Measurements from ENCODE around the gene SF3A1. TPM values are rescaled to one million over a fixed set of nuclear protein-coding genes. Genes with fewer than 3 reads are reported as not detected.
A peak's percentile ranks its signal among the peaks of the same experiment; 100 is the strongest.

SF3A1 gene
- total RNA-seq, 1 donor from 2014 or later, result 139 TPM

DNA sequence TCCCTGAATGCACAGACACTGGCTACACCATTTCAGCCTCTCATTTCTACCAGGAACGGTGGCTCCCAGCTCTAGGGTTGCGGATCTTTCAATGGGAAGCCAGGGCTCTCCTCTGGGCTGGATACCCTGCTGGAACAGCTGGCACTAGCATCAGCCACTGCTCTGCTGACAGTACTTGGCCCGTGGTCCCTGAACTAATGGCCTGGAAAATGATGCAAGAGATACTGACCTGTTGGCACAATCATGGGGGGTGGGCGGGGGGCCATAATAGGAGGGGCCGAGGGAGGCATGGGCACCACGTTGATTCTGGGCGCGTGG is 19.3 kb downstream of the SF3A1 start:
- H3K4me2 ChIP-seq (ENCODE audit: low read length), result no peak overlapping the region
- peaks cover 41% of the 10 kb centered on the region for H4K20me1 ChIP-seq (ENCODE audit: insufficient read depth, low read length)
- H3K27ac ChIP-seq (ENCODE audit: low read depth, low read length), result no peak overlapping the region
- H3K4me3 ChIP-seq (ENCODE audit: insufficient read depth, low read depth, low read length), result no peak overlapping the region
- Mint-ChIP-seq H3K27ac (ENCODE audit: unreplicated experiment) (peak overlapping the region; percentile 7), H3K9me3 (ENCODE audit: unreplicated experiment) (no peaks in the 10 kb centered on the region), H3K36me3 (ENCODE audit: low read depth, unreplicated experiment) (peaks cover 54% of the 10 kb centered on the region), H3K4me1 (ENCODE audit: low read depth, unreplicated experiment) (no peaks in the 10 kb centered on the region), H3K27me3 (ENCODE audit: low read depth, unreplicated experiment) (no peaks in the 10 kb centered on the region), H3K4me3 (ENCODE audit: unreplicated experiment) (no peak overlapping the region)
- no peak overlapping the region for H3K9ac ChIP-seq (ENCODE audit: low read length)
- no peaks in the 10 kb centered on the region for H3K9me3 ChIP-seq (ENCODE audit: insufficient read depth, low read depth, low read length)
- no peak for TF ChIP-seq EZH2 (IDR thresholded peaks at IDR 0.05; ENCODE audit: insufficient read depth, low read length)
- TF ChIP-seq, protein P1, sequence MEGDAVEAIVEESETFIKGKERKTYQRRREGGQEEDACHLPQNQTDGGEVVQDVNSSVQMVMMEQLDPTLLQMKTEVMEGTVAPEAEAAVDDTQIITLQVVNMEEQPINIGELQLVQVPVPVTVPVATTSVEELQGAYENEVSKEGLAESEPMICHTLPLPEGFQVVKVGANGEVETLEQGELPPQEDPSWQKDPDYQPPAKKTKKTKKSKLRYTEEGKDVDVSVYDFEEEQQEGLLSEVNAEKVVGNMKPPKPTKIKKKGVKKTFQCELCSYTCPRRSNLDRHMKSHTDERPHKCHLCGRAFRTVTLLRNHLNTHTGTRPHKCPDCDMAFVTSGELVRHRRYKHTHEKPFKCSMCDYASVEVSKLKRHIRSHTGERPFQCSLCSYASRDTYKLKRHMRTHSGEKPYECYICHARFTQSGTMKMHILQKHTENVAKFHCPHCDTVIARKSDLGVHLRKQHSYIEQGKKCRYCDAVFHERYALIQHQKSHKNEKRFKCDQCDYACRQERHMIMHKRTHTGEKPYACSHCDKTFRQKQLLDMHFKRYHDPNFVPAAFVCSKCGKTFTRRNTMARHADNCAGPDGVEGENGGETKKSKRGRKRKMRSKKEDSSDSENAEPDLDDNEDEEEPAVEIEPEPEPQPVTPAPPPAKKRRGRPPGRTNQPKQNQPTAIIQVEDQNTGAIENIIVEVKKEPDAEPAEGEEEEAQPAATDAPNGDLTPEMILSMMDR (IDR thresholded peaks at IDR 0.05; ENCODE audit: insufficient read depth, low read depth, low read length), result no peak
- no peak for DNase-seq (ENCODE audit: low read depth)
- peaks cover 83% of the 10 kb centered on the region for H3K36me3 ChIP-seq (ENCODE audit: insufficient read depth, low read length)
- no peak for FAIRE-seq
- no peaks in the 10 kb centered on the region for H3K27me3 ChIP-seq (ENCODE audit: insufficient read depth, low read length)
- H2AFZ ChIP-seq (ENCODE audit: low read depth, low read length), result no peak overlapping the region
- H3K4me1 ChIP-seq (ENCODE audit: insufficient read depth, low read length), result no peaks in the 10 kb centered on the region
- H3K79me2 ChIP-seq (ENCODE audit: insufficient read depth, low read length), result no peaks in the 10 kb centered on the region

DNA sequence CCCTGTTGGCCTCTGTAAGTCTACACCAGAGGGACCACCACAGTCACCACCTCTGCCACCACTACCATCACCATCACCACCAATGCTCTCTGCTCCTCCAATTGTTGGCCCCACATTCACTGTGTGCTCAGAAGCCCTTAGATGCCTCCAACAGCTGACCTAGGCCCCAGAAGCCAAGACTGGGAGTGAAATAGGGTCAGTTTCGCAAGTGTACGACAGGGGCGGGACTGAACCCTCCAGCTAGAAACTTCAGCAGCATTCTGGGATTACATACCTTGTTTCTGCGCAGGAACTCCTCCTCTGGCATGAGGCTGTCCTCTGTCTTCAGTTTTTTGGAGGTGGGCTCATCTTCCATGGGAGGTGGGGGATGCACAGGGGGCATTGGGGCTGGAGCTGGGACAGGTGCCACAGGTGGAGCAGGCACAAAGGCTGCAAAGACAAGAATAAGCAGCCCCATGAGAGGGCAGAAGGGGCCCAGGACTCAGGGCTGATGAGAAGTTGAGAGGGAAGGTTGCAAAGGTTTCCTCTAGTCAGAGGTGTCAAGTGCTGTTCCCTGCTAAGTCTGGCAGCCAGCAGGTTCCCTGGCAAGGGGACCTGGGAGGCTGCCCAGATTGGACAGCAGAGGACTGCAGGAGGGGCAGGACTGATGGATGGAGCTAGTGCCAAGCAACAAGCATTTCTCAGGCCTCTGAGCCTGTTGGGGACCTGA is 19.8 kb downstream of the SF3A1 start:
- FAIRE-seq, result no peak
- no peaks in the 10 kb centered on the region for H3K27me3 Mint-ChIP-seq (ENCODE audit: low read depth, unreplicated experiment)
- peaks cover 82% of the 10 kb centered on the region for H3K36me3 ChIP-seq (ENCODE audit: insufficient read depth, low read length)

DNA sequence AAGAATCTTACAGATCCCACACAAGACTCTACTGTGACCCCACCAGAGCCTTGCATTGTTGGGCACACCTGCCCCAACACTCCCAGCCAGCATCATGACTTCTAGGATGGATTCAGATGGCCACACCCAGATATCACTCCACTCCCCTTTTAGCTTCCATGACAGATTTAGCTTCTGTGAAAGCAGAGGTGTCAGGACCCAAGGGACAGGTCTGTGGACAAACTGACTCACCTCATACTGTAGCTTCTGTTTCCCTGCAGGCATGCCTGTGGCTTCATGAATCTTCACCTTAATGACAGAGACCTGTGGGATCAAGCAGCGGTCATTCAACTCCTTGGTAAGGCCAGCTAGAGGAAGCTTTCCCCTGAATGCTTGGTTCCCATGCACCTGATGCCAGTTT is 21.5 kb downstream of the SF3A1 start:
- H3K4me1 Mint-ChIP-seq (ENCODE audit: low read depth, unreplicated experiment), result peaks cover 2% of the 10 kb centered on the region
- no peak overlapping the region for H3K4me3 Mint-ChIP-seq (ENCODE audit: unreplicated experiment)
- H3K4me3 ChIP-seq (ENCODE audit: insufficient read depth, low read depth, low read length), result no peak overlapping the region
- FAIRE-seq (no peak), DNase-seq (ENCODE audit: low read depth) (no peak)
- no peak overlapping the region for H3K9ac ChIP-seq (ENCODE audit: low read length)
- H3K27ac Mint-ChIP-seq (ENCODE audit: unreplicated experiment), result no peak overlapping the region
- no peaks in the 10 kb centered on the region for H3K9me3 Mint-ChIP-seq (ENCODE audit: unreplicated experiment)
- no peak overlapping the region for H3K27ac ChIP-seq (ENCODE audit: low read depth, low read length)
- H2AFZ ChIP-seq (ENCODE audit: low read depth, low read length), result no peak overlapping the region
- no peaks in the 10 kb centered on the region for H3K79me2 ChIP-seq (ENCODE audit: insufficient read depth, low read length)
- H4K20me1 ChIP-seq (ENCODE audit: insufficient read depth, low read length), result peaks cover 37% of the 10 kb centered on the region
- H3K4me1 ChIP-seq (ENCODE audit: insufficient read depth, low read length), result no peaks in the 10 kb centered on the region
- TF ChIP-seq, protein P1 (IDR thresholded peaks at IDR 0.05; ENCODE audit: insufficient read depth, low read depth, low read length), result no peak
- TF ChIP-seq EZH2 (IDR thresholded peaks at IDR 0.05; ENCODE audit: insufficient read depth, low read length), result no peak
- peaks cover 45% of the 10 kb centered on the region for H3K36me3 Mint-ChIP-seq (ENCODE audit: low read depth, unreplicated experiment)
- H3K9me3 ChIP-seq (ENCODE audit: insufficient read depth, low read depth, low read length), result no peaks in the 10 kb centered on the region
- no peaks in the 10 kb centered on the region for H3K27me3 Mint-ChIP-seq (ENCODE audit: low read depth, unreplicated experiment)
- H3K36me3 ChIP-seq (ENCODE audit: insufficient read depth, low read length), result peaks cover 75% of the 10 kb centered on the region
- H3K27me3 ChIP-seq (ENCODE audit: insufficient read depth, low read length), result no peaks in the 10 kb centered on the region
- no peak overlapping the region for H3K4me2 ChIP-seq (ENCODE audit: low read length)

More for the DNA sequence above, 19.8 kb downstream of the SF3A1 start:
- Histone ChIP-seq H3K9me3 (ENCODE audit: insufficient read depth, low read depth, low read length) (no peaks in the 10 kb centered on the region), H4K20me1 (ENCODE audit: insufficient read depth, low read length) (peaks cover 38% of the 10 kb centered on the region), H3K9ac (ENCODE audit: low read length) (no peak overlapping the region), H3K27ac (ENCODE audit: low read depth, low read length) (no peak overlapping the region), H3K4me2 (ENCODE audit: low read length) (no peak overlapping the region), H3K27me3 (ENCODE audit: insufficient read depth, low read length) (no peaks in the 10 kb centered on the region), H3K4me3 (ENCODE audit: insufficient read depth, low read depth, low read length) (no peak overlapping the region), H2AFZ (ENCODE audit: low read depth, low read length) (no peak overlapping the region), H3K79me2 (ENCODE audit: insufficient read depth, low read length) (no peaks in the 10 kb centered on the region), H3K4me1 (ENCODE audit: insufficient read depth, low read length) (no peaks in the 10 kb centered on the region)
- no peak overlapping the region for H3K4me3 Mint-ChIP-seq (ENCODE audit: unreplicated experiment)
- no peaks in the 10 kb centered on the region for H3K4me1 Mint-ChIP-seq (ENCODE audit: low read depth, unreplicated experiment)
- peaks cover 52% of the 10 kb centered on the region for H3K36me3 Mint-ChIP-seq (ENCODE audit: low read depth, unreplicated experiment)
- H3K9me3 Mint-ChIP-seq (ENCODE audit: unreplicated experiment), result no peaks in the 10 kb centered on the region
- H3K27ac Mint-ChIP-seq (ENCODE audit: unreplicated experiment), result no peak overlapping the region
- TF ChIP-seq, protein P1 (IDR thresholded peaks at IDR 0.05; ENCODE audit: insufficient read depth, low read depth, low read length), result no peak
- no peak for TF ChIP-seq EZH2 (IDR thresholded peaks at IDR 0.05; ENCODE audit: insufficient read depth, low read length)
- DNase-seq (ENCODE audit: low read depth), result no peak

Data from astrocyte (in vitro differentiated cells and primary cell).